Activated CD4-positive, alpha-beta T cell treated with anti-CD3 and anti-CD28 coated beads for 4 hours (primary cell): Measurements from ENCODE around the gene OR1C1.
"Not testable (repeated sequence)": the region's sequence is repeated elsewhere in the genome, so short reads cannot be mapped to it uniquely, and the experiment has no call there.

Experiments used
- DNase-seq, 2 donors: peaks; one replicate each; pipeline ENCODE4 v3.0.0-alpha.2; 2020

Gene OR1C1

GRCh38 chr1:247760456-247760855 is at the start of gene OR1C1:
Gene OR1C1 (minus strand): TSS chr1:247760556. CDS start chr1:247758406, 2,150 bp downstream.
- no peak for DNase-seq

GRCh38 chr1:247797518-247797917 is 37.2 kb upstream of the OR1C1 start:
- DNase-seq, result no peak

GRCh38 chr1:247769603-247770002 is 9.2 kb upstream of the OR1C1 start:
- no peak for DNase-seq

GRCh38 chr1:247754311-247754710 is 6.0 kb downstream of the OR1C1 start:
- not testable (repeated sequence) for DNase-seq

- DNase-seq, result no peak
Measured at GRCh38 chr1:247749870-247750269, 10.5 kb downstream of the OR1C1 start.

- no peak for DNase-seq
Measured at GRCh38 chr1:247748041-247748440, 12.3 kb downstream of the OR1C1 start, which contains the start of gene OR14A2. Gene OR14A2 (minus strand): TSS chr1:247748141.

- DNase-seq, result no peak
Measured at GRCh38 chr1:247747616-247748015, 12.7 kb downstream of the OR1C1 start.

GRCh38 chr1:247746391-247746935 is 13.9 kb downstream of the OR1C1 start:
- DNase-seq, result no peak

GRCh38 chr1:247742215-247742760 is 18.1 kb downstream of the OR1C1 start:
- not testable (repeated sequence) for DNase-seq

- no peak for DNase-seq
Measured at GRCh38 chr1:247741756-247742155, 18.6 kb downstream of the OR1C1 start.

GRCh38 chr1:247740721-247741120 is 19.6 kb downstream of the OR1C1 start:
- DNase-seq, result no peak

GRCh38 chr1:247738315-247738714 is 22.0 kb downstream of the OR1C1 start, which contains the start of gene OR14K1:
Gene OR14K1 (plus strand): TSS chr1:247738615. CDS start chr1:247738615, 0 bp downstream.
- DNase-seq, result no peak

- no peak for DNase-seq
Measured at GRCh38 chr1:247721222-247721621, 39.1 kb downstream of the OR1C1 start.

GRCh38 chr1:247716546-247716945 is 43.8 kb downstream of the OR1C1 start, which contains the start of gene OR6F1:
Gene OR6F1 (minus strand): TSS chr1:247716646. CDS start chr1:247712755, 3,891 bp downstream.
- no peak for DNase-seq

- no peak for DNase-seq
Measured at GRCh38 chr1:247713753-247714152, 46.6 kb downstream of the OR1C1 start.

- not testable (repeated sequence) for DNase-seq
Measured at GRCh38 chr1:247710681-247711080, 49.7 kb downstream of the OR1C1 start.
